D341Med (cell line): ENCODE data around the gene RNASE8.
A peak's percentile ranks its signal among the peaks of the same experiment; 100 is the strongest.

Source experiments
- DNase-seq: peaks from one replicate; pipeline ENCODE4 v3.0.0; 2012; ENCODE audit warnings: low spot score

The RNASE8 gene

GRCh38 chr14:21072781-21073339 lies 15.2 kb downstream of the RNASE8 start:
- DNase-seq, result no peak

GRCh38 chr14:21073921-21074320 lies 16.3 kb downstream of the RNASE8 start:
- no peak for DNase-seq

GRCh38 chr14:21074398-21075272 lies 17.0 kb downstream of the RNASE8 start:
- no peak for DNase-seq

GRCh38 chr14:21075719-21076437 lies 18.3 kb downstream of the RNASE8 start:
- no peak for DNase-seq

GRCh38 chr14:21077672-21078071 lies 20.1 kb downstream of the RNASE8 start:
- no peak for DNase-seq

GRCh38 chr14:21078287-21078686 lies 20.7 kb downstream of the RNASE8 start:
- no peak for DNase-seq

- DNase-seq, result no peak
Measured at GRCh38 chr14:21078726-21079125, 21.1 kb downstream of the RNASE8 start.

GRCh38 chr14:21081521-21082142 lies 24.0 kb downstream of the RNASE8 start:
- DNase-seq, result no peak

GRCh38 chr14:21083565-21084325 lies 26.1 kb downstream of the RNASE8 start:
- no peak for DNase-seq

- no peak for DNase-seq
Measured at GRCh38 chr14:21084396-21084795, 26.8 kb downstream of the RNASE8 start.

GRCh38 chr14:21084998-21085853 lies 27.6 kb downstream of the RNASE8 start:
- DNase-seq, result no peak

GRCh38 chr14:21086908-21087293 lies 29.3 kb downstream of the RNASE8 start:
- no peak for DNase-seq

- no peak for DNase-seq
Measured at GRCh38 chr14:21087294-21088091, 29.9 kb downstream of the RNASE8 start.

- no peak for DNase-seq
Measured at GRCh38 chr14:21088687-21089086, 31.1 kb downstream of the RNASE8 start.

GRCh38 chr14:21089271-21089670 lies 31.6 kb downstream of the RNASE8 start:
- DNase-seq, result no peak

- no peak for DNase-seq
Measured at GRCh38 chr14:21089877-21090193, 32.2 kb downstream of the RNASE8 start.

- peak; percentile 62 for DNase-seq
Measured at GRCh38 chr14:21090194-21090939, 32.7 kb downstream of the RNASE8 start.

- no peak for DNase-seq
Measured at GRCh38 chr14:21090940-21091663, 33.5 kb downstream of the RNASE8 start.

- DNase-seq, result no peak
Measured at GRCh38 chr14:21091821-21092272, 34.2 kb downstream of the RNASE8 start.
